Renal cortical epithelial cell (primary cell): ENCODE measurements around the gene HNRNPUL2. TPM values are rescaled to one million over a fixed set of nuclear protein-coding genes. Genes with fewer than 3 reads are reported as not detected.

Experiments used
- DNase-seq: peaks from one replicate; pipeline ENCODE4 v3.0.0-alpha.2; 2011; ENCODE audit warnings: low read depth
- total RNA-seq: library from RNA; depleted of rRNA; stranded (reverse); fragments of >200 nt; gene quantifications from 2 replicates; pipeline ENCODE4 v1.2.3, GENCODE V29; 2014

Gene HNRNPUL2
- total RNA-seq, 1 donor from 2014 or later: 18.4 TPM

DNA sequence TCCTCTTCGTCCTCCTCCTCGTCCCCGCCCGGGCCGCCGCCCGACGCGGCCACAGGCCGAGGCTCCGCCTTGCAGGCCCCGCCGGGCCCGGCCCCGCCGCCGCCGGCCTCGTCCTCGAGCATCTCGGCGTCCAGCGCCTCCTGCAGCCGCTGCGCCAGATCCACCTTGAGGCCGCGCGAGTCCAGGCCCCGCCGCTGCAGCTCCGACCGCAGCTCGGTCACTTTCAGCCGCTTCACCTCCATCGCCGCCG is 417 bp downstream of the HNRNPUL2 start:
- no peak for DNase-seq

DNA sequence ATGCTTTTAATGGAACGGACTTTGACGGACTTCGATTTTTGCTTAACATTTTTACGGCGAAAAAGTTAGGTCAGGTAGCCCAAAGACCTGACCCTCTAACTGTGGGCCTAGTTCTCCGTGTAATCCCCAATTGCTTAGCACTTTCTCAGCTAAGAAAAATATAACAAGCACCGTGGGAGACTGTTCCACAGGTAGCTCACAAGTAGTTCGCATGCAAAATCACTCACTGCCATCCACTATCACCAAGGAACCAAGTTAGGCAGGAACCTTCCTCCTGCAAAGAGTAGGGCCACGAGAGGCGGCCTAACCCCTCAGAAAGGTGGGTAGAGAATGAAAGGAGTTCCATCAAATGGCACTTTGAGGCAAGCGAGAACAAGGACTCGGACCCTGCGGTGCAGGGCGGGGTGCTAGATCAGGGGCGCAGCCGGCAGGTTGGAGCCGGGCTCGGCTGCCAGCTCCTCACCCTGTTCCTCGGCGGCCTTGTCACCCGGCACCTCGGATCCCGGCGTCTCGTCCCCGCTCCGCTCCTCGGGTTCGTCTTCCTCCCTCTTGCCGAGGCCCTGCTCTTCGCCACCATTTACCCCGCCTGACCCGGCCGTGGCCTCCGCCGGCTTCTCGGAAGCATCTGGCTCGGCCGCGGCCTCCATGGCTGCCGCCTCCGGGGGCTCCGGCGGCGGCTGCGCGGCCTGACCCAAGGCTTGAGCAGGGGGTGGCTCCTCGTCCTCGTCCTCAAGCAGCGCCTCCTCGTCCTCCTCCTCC is 922 bp downstream of the HNRNPUL2 start:
- no peak for DNase-seq

DNA sequence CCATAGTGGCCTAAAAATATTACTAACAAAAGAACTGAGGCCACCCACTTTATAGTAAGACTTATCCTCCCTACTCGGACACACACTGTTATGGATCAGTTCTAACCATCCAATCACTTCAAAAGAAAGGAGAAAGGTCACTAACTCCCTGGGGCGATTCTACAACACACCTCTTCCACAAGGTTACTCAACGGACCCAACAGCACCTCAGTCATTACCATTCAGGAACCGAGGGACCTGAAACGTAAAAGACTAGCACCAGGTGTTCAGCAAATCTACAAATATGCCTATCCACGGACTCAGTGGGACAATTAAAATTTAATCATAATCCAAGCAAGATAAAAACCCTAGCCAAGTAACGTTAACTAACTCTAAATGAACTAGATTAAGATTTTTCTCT is 1.6 kb downstream of the HNRNPUL2 start:
- DNase-seq: no peak

DNA sequence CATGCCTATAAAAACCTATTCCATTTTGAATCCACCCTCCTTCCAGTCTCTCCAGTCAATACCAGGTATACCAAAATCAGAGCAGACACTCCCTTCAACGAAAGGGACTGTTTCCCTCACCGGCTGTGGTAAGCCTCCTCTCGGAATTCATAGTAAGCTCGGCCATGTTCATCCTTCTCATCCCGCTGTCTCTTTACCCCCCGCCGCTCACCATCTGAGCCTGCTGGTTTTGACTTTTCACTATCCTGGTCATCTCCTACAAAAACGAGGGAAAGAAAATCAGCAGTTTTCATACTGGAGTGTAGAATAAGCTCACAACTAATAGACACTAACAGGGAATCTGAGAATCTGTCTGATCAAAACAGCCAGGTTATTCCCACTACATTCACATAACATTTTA is 3.1 kb downstream of the HNRNPUL2 start:
- no peak for DNase-seq

DNA sequence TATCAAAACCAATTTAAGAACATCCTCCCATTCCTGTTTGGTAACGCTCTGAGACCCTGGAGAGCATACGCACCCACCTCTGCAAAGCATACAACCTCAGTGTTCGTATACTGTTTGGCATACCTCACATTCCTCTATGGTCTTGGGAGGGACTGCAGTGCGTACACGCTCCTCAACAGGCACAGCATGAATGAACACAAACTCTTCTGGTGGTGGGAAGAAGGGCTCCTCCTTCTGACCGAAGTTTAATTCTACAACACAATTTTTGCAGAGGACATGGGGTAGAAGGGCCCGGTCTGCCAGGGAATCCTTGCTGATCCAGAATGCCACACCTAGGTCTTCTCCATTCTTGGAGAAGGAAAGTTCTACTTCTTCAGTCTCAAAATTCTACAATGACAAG is 5.3 kb downstream of the HNRNPUL2 start:
- DNase-seq: peak; percentile 41

DNA sequence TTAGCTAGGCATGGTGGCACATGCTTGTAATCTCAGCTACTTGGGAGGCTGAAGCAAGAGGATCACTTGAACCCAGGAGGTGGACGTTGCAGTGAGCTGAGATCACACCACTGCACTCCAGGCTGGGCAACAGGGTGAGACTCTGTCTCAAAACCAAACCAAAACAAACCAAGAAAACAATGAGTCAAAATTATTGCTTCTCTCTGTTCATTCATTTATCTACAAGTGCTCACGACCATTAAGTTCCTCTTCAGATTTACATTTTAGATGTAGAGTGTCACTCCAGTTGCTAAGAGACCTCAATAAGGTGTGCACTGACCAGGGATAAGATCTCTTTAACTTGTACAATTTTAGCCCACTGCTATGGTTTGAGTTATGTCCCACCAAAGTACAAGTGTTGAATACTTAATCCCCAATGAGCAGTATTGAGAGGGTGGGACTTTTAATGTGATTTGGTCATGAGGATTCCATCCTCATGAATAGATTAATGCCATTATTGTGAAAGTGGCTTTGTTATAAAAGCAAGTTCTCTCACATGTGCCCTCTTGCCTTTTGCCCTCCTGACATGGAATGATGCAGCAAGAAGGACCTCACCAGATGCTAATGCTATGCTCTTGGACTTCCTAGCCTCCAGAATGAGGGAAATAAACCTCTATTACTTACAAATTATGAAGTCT is 7.8 kb downstream of the HNRNPUL2 start:
- DNase-seq: no peak

DNA sequence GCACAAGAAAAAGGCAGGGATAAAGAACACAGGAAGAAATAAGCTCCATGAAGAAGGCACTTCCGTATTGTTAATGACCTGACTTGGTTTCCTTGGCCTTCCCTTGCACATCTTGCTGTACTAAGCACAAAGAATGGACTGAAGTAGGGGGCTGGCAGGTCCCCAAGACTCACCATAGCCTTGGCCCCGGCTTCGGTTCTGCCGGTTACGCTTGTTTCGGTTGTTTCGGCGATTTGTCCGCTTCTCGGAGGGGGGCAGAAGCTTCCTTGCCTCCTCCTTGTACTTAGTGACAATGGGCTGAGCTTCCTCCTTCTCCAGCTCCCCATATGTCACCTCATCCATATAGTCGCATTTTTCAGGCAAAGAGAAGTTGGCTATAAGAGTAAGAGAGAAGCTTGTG is 10.4 kb downstream of the HNRNPUL2 start:
- no peak for DNase-seq

DNA sequence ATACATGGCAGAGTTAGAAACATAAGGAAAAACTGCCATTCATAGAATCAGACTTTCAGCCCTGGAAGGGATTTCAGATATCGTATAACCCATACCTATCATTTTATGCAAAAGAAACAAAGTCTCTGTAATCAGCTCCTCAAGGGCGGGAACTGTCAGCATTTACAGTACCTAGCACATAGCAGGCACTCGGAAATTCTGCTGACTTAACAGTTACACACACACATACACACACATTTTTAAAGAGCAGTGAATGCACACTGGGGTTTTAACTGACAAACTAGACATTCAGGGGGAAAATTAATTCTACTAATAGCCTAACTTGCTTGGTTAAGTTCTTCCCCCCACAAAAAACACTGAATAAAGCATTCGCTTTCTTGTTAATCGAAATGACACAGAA is 11.1 kb downstream of the HNRNPUL2 start:
- no peak for DNase-seq

DNA sequence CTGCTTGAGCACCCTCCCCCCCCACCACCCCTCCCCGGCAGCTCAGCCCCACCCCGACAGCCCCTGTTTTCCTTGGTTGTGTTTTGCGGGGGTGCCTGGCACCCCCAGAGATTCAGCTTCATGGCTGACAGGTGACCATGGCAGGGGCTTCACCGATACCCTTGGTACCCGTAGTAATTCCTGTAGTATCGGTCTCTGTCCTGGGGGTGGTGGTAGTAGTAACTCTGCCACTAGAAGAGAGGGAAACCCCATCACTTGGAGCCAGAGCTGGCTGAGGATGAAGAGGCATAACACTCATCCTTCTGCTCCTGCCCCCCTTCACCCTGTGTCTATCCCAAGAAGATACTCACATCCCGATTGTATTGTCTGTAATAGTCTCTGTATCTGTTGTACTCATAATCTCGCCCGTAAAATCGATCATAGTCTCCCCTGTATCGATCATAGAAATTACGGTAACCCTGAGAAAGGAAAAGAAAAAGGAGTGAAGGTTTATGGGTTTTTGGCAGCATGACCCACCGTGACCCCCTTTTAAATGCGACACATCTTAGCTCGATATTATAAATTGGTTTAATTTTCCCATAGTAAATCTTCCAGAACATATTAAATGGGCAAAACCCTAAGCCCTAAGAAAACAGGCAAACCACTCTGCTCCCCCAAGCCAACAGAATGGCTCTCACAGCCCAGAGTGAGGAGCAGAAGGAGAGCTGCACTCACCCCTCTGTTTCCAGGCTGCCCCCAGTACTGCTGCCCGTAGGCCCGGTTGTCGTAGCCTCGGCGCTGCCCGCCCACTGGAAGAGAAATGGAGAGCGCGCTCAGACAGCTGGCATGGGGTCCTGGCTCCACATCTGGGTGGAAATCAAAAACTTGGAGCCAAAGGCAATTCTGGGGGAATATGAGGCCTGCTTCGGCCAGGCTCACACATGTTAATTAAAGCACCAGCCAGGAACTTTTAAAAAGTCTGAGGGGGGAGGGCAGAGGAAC is 11.8 kb downstream of the HNRNPUL2 start:
- no peak for DNase-seq

DNA sequence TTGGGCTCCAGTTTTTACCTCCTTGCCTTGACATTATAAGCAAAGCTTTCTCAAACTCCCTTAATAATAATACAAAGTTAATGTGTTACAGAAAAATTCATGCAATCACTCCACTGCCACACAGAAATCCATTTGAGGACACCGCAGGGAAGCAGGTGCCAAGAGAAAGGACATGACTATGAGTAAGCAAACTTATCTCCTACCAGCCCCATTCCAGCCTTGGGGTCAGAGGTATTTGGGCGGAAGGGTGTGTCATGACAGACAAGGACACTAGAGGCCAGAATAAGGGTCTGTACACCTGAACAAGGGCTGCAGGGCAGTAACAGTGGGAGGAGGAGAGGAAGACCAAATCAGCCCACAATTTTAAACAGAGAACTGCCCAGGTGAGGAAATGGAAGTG is 13.9 kb downstream of the HNRNPUL2 start:
- peak; percentile 76 for DNase-seq

DNA sequence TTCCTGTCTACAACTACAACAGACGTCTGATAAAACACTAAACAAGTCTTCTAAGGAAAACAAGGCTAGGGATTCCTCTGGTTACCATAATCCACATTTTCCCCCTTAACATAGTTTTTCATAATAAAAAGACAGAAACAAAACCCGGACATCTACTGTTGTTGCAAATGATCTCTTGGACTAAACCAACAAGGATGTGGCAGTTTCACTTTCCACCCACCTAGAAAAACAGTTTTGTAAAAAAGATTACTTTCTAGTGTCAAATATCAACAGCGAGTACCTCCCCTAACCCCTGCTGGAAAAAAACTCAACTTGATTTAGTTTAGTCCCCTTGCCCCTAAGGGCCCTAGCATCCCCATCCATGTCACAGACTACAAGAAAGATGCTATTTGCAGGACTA is 14.4 kb downstream of the HNRNPUL2 start:
- DNase-seq: no peak

DNA sequence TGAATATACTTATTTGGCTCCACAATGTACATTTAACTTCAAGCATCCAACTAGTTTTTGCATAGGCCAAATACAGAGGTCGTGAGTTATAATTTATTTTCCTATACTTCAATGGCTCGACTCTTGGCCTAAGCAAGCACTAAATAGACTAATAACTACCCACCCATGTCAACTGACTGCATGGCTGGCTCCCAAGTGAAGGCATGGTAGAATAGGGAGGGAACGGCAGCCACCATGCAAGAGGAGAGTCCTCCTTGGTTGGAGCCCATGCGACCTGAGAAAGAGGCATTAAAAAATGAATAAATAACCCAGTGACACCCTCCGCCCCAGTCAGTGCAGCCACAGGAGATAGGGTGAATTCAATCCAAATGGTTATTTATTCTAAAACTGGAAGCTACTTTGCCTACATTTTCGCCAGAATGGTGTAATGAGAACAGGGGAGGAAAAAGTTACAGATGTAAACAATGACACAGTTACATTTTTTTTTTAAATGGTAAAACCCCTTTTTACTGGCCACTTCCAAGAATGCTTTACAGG is 14.9 kb downstream of the HNRNPUL2 start:
- no peak for DNase-seq

DNA sequence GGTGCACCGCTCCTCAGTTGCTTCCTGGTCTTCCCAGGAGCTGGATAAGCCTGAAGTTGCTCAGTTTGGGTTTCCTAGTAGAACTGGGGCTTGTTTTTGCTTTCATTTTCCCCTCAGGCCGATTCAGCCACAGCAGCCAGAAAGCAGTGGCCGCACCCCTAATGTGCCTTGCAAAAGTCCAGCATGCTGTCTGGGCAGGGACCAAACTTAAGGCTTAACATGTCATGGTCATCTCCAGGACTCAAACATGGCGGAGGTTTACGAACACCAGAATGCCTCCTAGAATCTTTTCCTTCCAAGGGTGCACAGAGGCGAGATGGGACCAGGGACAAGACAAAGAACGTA is 17.3 kb downstream of the HNRNPUL2 start:
- no peak for DNase-seq

DNA sequence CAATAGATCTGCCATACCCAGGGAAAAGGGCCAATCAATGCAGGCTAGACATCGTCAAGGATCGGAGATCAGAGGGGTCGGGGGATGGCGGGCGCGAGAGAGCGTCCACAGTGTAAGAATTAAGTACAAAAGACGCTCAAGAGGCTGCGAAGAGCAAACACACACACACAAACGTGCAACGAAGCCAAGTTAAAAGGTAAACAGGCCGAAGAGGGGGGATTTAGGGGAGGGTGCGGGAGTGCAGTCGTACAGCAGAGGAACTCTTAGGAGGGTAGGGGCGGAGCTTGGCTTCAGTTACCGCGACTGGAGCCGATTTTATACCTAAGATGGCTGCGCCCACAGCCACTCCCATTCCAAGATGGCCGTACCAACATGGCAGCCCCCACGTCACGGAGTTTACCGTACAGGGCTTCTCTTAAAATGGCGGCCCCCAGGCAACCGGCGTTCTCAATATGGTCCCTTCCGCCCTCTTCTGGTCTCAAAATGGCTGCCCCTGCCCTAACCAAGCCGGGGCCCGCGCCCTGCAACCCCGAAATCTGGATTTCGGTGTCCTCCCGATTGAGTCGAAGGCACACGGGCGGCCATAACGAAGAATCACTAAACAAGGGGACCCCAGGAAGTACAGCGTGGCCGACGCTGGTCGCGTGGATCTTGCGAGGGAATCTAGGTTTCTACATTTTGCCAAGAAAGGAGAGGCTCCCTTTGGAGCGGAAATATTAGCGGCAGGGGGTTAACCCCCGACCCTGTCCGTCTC is 17.8 kb downstream of the HNRNPUL2 start:
- peak; percentile 95 for DNase-seq

DNA sequence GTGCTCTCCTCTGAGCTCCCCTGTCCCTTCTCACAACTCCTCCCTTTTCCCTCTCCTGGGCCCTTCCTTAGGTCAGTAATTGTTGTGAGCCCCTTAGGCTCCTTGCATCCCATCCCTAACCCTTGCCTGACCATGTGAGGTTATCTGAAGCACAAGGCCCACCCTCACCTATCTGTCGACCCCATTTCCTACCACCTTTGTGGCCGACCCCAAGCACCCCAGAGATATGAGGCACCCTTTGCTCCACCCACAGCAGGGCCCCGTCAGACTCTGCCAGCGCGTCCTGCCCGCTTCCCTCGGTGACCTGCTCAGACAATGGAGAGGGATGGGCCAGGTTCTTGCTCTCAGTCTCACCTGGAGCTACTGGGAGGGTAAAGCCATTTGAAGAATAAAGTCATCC is 18.5 kb downstream of the HNRNPUL2 start:
- DNase-seq: no peak

DNA sequence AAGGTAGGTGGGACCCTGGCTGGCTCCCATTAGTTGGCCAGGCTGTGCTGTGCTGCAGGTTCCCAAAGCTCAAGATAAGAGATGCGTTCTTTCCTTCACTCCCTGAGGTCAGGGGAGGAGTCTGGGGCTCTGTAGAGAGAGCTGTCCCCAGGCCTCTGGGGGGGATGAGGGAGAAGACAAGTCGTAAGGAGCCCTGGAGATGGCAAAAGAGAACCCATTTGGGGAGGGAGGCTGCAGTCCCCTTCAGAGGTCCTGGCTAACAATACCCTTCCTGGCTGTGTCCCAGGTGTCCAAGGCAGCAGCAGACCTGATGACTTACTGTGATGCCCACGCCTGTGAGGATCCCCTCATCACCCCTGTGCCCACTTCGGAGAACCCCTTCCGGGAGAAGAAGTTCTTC is 18.9 kb downstream of the HNRNPUL2 start:
- no peak for DNase-seq

DNA sequence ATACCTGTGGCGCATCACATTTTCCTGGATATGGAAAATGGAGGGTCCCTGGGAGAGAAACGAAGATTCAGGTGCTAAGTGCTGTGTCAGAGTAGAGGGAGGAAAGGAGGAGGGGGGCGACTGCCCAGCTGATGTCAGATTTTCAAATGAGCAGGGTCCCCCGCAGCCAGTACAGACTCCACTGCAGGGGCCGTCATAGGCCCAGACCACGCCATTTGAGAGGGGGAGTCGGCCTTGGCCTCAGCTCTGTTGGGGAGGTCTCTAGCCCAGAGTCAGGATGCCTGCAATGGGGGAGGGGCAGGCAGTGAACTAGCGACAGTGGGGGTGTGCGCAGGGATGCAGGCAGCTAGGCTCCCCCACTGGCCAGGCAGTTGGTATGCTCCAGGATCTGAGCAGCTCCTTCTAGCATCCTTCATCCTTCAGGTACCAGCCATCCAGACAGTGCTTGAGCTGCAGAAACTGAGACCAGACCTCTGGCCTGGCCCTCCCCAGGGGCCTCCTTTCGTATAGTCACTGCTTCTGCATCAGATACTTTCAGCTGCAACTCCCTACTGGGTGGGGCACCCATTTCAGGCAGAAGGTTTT is 19.9 kb downstream of the HNRNPUL2 start, which contains the start of the genes BSCL2 and GNG3:
TSS of gene BSCL2 (minus strand) at position 148 of the 585 bp plus-strand sequence. CDS start 229 bp downstream, outside the sequence.
TSS of gene GNG3 (plus strand) at position 400 of the 585 bp plus-strand sequence. CDS start 620 bp downstream, outside the sequence.
- no peak for DNase-seq

DNA sequence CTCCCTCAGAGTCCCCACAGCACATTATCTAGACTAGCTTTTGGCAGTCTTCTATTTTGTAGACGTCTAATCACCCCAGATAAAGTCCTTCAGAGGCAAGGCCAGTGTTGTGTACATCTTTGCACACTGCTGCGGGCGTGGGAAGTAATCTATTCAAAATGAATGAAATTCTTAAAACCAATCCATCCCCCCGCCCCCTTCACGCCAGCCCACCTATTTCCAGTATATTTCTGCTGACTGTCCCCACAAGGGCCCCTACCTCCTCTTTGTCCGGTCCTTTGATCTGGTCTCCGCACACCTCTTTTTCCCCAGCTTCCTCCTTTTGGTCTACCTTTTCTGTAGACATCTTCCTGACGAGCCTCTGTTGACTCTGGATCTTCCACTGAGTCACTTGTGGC is 20.4 kb downstream of the HNRNPUL2 start:
- no peak for DNase-seq

DNA sequence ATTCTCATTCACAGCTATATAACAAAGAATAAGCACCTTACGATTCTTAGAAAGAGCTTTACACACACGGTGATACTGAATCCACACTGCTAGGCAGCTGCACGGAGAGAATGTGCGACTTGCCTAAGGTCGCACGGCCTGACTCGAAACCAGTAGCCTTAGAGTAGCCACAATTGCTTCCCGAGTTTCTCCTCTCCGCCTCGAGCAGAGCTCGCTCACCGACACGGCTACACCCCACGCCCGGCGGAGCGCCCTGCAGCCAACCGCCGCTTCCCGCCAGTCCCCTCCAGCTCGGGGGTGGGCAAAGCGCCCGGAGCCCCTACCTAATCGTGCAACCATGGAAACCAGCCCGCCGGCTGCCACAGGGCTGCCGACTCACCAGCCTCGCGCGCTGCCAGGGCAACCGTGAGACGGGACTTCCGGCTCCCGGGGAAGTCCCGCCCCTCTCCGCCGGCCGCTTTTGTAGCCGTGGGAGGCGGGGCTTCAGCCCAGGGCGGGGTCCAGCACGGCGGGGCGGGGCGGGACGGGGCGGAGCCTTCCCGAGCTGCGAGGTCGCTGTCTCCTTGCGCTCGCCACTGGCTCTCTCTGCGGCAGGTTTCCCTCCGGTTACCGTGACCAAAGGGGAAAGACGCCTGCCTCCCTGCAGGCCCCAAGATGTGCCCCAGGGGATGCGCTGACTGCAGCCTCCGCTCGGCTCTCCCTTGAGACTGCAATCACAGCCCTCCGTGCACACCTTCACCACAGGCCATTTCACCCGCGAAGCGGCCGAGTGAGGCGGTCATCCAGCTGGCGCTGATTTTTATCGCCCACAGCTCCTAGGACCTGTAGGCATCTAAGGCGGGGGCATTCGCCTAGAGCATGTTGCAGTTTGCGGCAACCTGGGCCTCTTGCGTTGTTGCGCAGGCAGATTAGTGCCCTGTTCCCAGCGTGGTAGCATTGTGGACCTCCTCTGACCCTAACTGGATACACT is 21.1 kb downstream of the HNRNPUL2 start:
- peak; percentile 79 for DNase-seq

DNA sequence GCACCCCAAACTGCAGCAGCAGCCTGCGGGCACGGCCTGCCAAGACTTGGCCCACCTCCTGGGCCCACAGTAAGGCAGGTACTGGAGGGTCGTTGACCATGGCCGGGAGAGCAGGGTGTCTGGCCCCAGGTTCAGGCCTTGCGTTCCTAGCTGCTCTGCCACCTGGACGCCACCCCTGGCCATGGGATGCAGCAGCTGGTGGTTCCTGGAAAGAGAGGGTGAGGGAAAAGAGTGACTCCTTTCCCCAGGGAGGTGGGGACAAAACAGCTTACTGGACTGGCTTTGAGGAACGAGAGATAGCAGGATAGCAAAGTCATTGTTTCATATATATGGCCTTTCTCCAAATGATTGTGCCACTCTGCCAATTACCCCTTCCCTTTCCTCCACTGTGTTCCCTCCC is 21.8 kb downstream of the HNRNPUL2 start:
- no peak for DNase-seq
